CD14-positive monocyte (primary cell): ENCODE data around the gene COA6. TPM values are rescaled to one million over a fixed set of nuclear protein-coding genes. Genes with fewer than 3 reads are reported as not detected.
A peak's percentile ranks its signal among the peaks of the same experiment; 100 is the strongest.

Source experiments
- DNase-seq, 3 donors: peaks; one replicate each; pipeline ENCODE4 v3.0.0-alpha.2; 2011 to 2022
- H2AFZ ChIP-seq: 2 replicates; pipeline ENCODE4 v1.6.0; 2012; ENCODE audit warnings: mild to moderate bottlenecking, low read depth, low read length, inconsistent platforms; ENCODE audit not compliant: insufficient read depth, poor library complexity, severe bottlenecking
- H3K27ac ChIP-seq, 2 donors: 1 replicate in 1 of 2; 2 replicates in 1 of 2; pipeline ENCODE4 v1.5.1; 2012 to 2013; ENCODE audit warnings: low read length in 2 of 2, control low read depth in 1 of 2, inconsistent platforms in 1 of 2, low read depth in 1 of 2, mild to moderate bottlenecking in 1 of 2
- H3K27me3 ChIP-seq, 2 donors: one replicate each; pipeline versions ENCODE4 v1.6.0 to v1.6.1; 2011 to 2013; ENCODE audit warnings: low read length in 2 of 2; ENCODE audit not compliant: control insufficient read depth in 2 of 2, insufficient read depth in 2 of 2
- H3K36me3 ChIP-seq, 2 donors: replicated peaks in 1 of 2; 1 replicate in 1 of 2; 2 replicates in 1 of 2; pipeline versions ENCODE4 v1.5.1 to v1.6.1; 2012 to 2013; ENCODE audit warnings: low read length in 2 of 2, control low read depth in 1 of 2, inconsistent platforms in 1 of 2, mild to moderate bottlenecking in 1 of 2; ENCODE audit not compliant: insufficient read depth in 2 of 2, control insufficient read depth in 1 of 2
- H3K4me1 ChIP-seq, 2 donors: 1 replicate in 1 of 2; 2 replicates in 1 of 2; pipeline versions ENCODE4 v1.5.1 to v1.6.1; 2012 to 2013; ENCODE audit warnings: low read length in 2 of 2, control low read depth in 1 of 2, inconsistent platforms in 1 of 2, mild to moderate bottlenecking in 1 of 2, moderate library complexity in 1 of 2; ENCODE audit not compliant: insufficient read depth in 2 of 2, control insufficient read depth in 1 of 2
- H3K4me2 ChIP-seq: replicated peaks from 2 replicates; pipeline ENCODE3; 2012; ENCODE audit warnings: low read length, moderate library complexity, mild to moderate bottlenecking; ENCODE audit not compliant: poor library complexity, severe bottlenecking; ENCODE audit errors: extremely low read depth
- H3K4me3 ChIP-seq, 3 experiments: fragments of 200-600 bp in 1 of 3; sonication (generic) in 1 of 3; replicated peaks in 1 of 3; 1 replicate in 2 of 3; 2 replicates in 1 of 3; pipeline ENCODE4 v1.5.1; 2011 to 2013; ENCODE audit warnings: low read length in 3 of 3, mild to moderate bottlenecking in 3 of 3, control low read depth in 2 of 3, low read depth in 2 of 3, inconsistent platforms in 1 of 3, moderate library complexity in 1 of 3
- H3K79me2 ChIP-seq: 2 replicates; pipeline ENCODE4 v1.6.0; 2012; ENCODE audit warnings: mild to moderate bottlenecking, control low read depth, inconsistent platforms, low read length, moderate library complexity; ENCODE audit not compliant: insufficient read depth
- H3K9ac ChIP-seq: 2 replicates; pipeline ENCODE4 v1.6.0; 2017; ENCODE audit warnings: low read length, mild to moderate bottlenecking; ENCODE audit not compliant: insufficient read depth, poor library complexity, severe bottlenecking
- H3K9me3 ChIP-seq, 2 donors: replicated peaks in 1 of 2; 1 replicate in 1 of 2; 2 replicates in 1 of 2; pipeline versions ENCODE4 v1.5.1 to v1.6.1; 2012 to 2013; ENCODE audit warnings: low read length in 2 of 2, control low read depth in 1 of 2; ENCODE audit not compliant: control insufficient read depth in 1 of 2, insufficient read depth in 1 of 2
- H4K20me1 ChIP-seq: 2 replicates; pipeline ENCODE4 v1.6.0; 2012; ENCODE audit warnings: mild to moderate bottlenecking, low read length, control low read depth, moderate library complexity; ENCODE audit not compliant: insufficient read depth
- H3K27ac Mint-ChIP-seq, 7 donors: one replicate each; pipeline ENCODE4 v1.8.0; 2020; ENCODE audit warnings: mild to moderate bottlenecking in 7 of 7, mixed read lengths in 7 of 7, moderate library complexity in 6 of 7, inconsistent platforms in 2 of 7
- H3K27me3 Mint-ChIP-seq, 3 donors: one replicate each; pipeline ENCODE4 v1.8.0; 2021 to 2022; ENCODE audit warnings: low read depth in 3 of 3, mild to moderate bottlenecking in 3 of 3, mixed read lengths in 3 of 3, moderate library complexity in 3 of 3, inconsistent platforms in 1 of 3
- H3K36me3 Mint-ChIP-seq, 2 donors: one replicate each; pipeline ENCODE4 v1.8.0; 2020; ENCODE audit warnings: mixed read lengths in 2 of 2, inconsistent platforms in 1 of 2, mild to moderate bottlenecking in 1 of 2
- H3K4me1 Mint-ChIP-seq: one replicate; pipeline ENCODE4 v1.8.0; 2020; ENCODE audit warnings: mild to moderate bottlenecking, mixed read lengths
- H3K4me3 Mint-ChIP-seq, 2 donors: one replicate each; pipeline ENCODE4 v1.8.0; 2020; ENCODE audit warnings: mild to moderate bottlenecking in 2 of 2, mixed read lengths in 2 of 2, moderate library complexity in 1 of 2
- H3K9me3 Mint-ChIP-seq, 7 donors: one replicate each; pipeline ENCODE4 v1.8.0; 2020 to 2022; ENCODE audit warnings: mixed read lengths in 7 of 7, mild to moderate bottlenecking in 6 of 7, moderate library complexity in 6 of 7, inconsistent platforms in 2 of 7
- WGBS: methylation state at CpG from one replicate; pipeline ENCODE4 v1.1.5; 2013; ENCODE audit warnings: missing lambda C conversion rate; ENCODE audit not compliant: insufficient coverage; 5-methylcytosine and 5-hydroxymethylcytosine counted together
- intact Hi-C, 2 donors: fragments of 100-400 bp; cut with micrococcal nuclease; formaldehyde crosslinking; loops; one replicate each; pipeline versions ENCODE4 v1.15.0 to v1.15.1; 2023
- polyA plus RNA-seq, 3 donors: library from polyadenylated mRNA; depleted of rRNA in 1 of 3; unstranded in 2 of 3; stranded (reverse) in 1 of 3; fragments of 300-500 nt in 2 of 3; fragments of >200 nt in 1 of 3; fragmentation: Illumina TruSeq in 2 of 3; gene quantifications; 1 replicate in 2 of 3; 2 replicates in 1 of 3; pipeline ENCODE4 v1.2.3, GENCODE V29; 2012 to 2021
- TF ChIP-seq, protein P1 (sequence below): fragments of 200-600 bp; IDR thresholded peaks from one replicate; pipeline ENCODE4 v1.8.0; 2022; ENCODE audit warnings: antibody characterized with exemption, mild to moderate bottlenecking

The COA6 gene
- polyA plus RNA-seq, 3 donors: 7.2 to 55.5 (median 46.3) TPM

DNA sequence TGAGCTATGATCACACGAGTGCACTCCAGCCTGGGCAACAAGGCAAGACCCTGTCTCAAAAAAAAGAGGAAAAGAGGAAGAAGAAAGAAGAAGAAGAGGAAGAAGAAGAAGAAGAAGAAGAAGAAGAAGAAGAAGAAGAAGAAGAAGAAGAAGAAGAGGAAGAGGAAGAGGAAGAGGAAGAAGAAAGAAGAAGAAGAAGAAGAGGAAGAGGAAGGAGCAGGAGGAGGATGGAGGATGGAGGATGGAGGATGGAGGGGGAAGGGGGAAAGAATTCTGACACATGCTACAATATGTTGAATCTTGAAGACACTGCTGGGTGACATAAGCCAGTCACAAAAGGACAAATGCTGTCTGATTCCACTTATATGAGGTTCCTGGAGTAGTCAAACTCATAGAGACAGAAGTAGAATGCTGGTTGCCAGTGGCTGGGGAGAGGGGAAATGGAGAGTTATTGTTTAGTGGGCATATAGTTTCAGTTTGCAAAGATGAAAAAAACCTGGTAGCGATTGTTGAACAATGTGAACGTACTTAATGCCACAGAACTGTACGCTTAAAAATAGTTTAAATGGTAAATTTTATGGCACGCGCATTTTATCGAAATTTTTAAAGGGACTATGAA lies 47.3 kb upstream of the COA6 start:
- peak overlapping the region; percentile 67 for H3K4me2 ChIP-seq
- H2AFZ ChIP-seq: peak overlapping the region; percentile 48
- intact Hi-C loops: loop anchor here (5.0 to 10.0 kb wide), 4 partner anchors 46 to 279 kb away; partner anchors contain the start of genes COA6 (in 2 of the 2) and TARBP1 (in 1 of the 2)
- Mint-ChIP-seq H3K27ac (peak overlapping the region in 6 of 7 donors; percentile 23 to 84 (median 66)), H3K27me3 (peaks cover 2 to 17% (median 5%) of the 10 kb centered on the region in 3 donors), H3K36me3 (no peaks in the 10 kb centered on the region), H3K4me1 (peaks cover 45% of the 10 kb centered on the region), H3K9me3 (peaks cover 2 to 20% (median 11%) of the 10 kb centered on the region in 7 donors), H3K4me3 (peak overlapping the region; percentile 74)
- no peaks in the 10 kb centered on the region for H3K79me2 ChIP-seq
- no peaks in the 10 kb centered on the region for H3K36me3 ChIP-seq
- peak in 2 of 3 donors; percentile 29 to 31 for DNase-seq
- no peaks in the 10 kb centered on the region for H3K27me3 ChIP-seq
- H3K9ac ChIP-seq: no peak overlapping the region
- H3K9me3 ChIP-seq: no peaks in the 10 kb centered on the region
- H3K4me3 ChIP-seq: peak overlapping the region; percentile 5 to 68 (median 11)
- peaks cover 38 to 41% of the 10 kb centered on the region in 2 donors for H3K4me1 ChIP-seq
- H4K20me1 ChIP-seq: no peaks in the 10 kb centered on the region
- TF ChIP-seq, protein P1, sequence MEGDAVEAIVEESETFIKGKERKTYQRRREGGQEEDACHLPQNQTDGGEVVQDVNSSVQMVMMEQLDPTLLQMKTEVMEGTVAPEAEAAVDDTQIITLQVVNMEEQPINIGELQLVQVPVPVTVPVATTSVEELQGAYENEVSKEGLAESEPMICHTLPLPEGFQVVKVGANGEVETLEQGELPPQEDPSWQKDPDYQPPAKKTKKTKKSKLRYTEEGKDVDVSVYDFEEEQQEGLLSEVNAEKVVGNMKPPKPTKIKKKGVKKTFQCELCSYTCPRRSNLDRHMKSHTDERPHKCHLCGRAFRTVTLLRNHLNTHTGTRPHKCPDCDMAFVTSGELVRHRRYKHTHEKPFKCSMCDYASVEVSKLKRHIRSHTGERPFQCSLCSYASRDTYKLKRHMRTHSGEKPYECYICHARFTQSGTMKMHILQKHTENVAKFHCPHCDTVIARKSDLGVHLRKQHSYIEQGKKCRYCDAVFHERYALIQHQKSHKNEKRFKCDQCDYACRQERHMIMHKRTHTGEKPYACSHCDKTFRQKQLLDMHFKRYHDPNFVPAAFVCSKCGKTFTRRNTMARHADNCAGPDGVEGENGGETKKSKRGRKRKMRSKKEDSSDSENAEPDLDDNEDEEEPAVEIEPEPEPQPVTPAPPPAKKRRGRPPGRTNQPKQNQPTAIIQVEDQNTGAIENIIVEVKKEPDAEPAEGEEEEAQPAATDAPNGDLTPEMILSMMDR: no peak
- WGBS: 25% methylated on average over 2 of the region's 7 CpGs
- H3K27ac ChIP-seq: peak overlapping the region in 1 of 2 donors; percentile 40

DNA sequence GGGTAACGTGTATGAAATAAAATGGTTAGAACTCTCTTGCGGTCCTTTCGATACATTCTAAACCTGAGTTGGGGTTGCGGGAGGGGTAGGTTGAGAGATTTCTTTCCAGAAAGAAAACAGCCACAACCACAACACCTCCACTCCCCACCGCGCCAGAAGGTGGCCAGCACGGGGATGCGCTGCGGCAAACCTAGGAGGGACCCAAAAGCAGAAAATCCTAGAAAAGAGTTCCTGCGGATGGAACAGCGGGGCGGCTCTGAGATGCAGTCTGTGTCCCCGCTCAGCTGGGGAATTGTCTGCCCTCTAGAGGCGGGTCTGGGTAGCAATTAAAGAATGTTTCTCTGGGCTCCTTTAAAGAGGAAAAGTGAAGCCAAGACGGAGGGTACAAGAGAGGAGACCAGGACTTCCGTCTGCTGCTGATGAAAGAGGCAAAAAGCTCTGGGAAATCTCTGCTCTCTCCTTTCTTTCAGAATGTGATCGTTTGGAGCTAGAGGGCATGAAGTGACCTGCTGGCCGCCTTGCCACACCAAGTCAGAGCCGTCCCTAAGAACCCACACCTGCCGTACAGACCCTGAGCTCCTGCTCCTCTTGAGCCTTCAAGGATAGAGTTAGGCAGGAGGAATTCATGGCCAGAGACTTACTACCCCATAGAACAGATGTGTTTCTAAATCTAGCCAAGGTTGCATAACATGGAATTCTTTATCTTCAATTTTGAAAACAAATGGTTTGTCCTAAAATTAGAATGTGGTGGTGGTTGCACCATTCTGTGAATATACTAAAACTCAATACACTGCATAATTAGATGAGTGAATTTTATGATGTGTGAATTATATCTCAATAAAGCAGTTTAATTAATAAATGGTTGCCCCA lies 46.5 kb upstream of the COA6 start:
- Histone ChIP-seq H4K20me1 (no peaks in the 10 kb centered on the region), H3K27ac (peak overlapping the region in 1 of 2 donors; percentile 40), H3K9me3 (no peaks in the 10 kb centered on the region), H2AFZ (peak overlapping the region; percentile 48), H3K79me2 (no peaks in the 10 kb centered on the region), H3K9ac (no peak overlapping the region), H3K4me1 (peaks cover 46 to 48% of the 10 kb centered on the region in 2 donors), H3K4me2 (peak overlapping the region; percentile 67), H3K36me3 (no peaks in the 10 kb centered on the region), H3K4me3 (peak overlapping the region; percentile 5 to 68 (median 11)), H3K27me3 (no peaks in the 10 kb centered on the region)
- DNase-seq: peak in 2 of 3 donors; percentile 55 to 58
- H3K27me3 Mint-ChIP-seq: peaks cover 2 to 13% (median 5%) of the 10 kb centered on the region in 3 donors
- TF ChIP-seq, protein P1: peak; percentile 72
- peaks cover 2 to 21% (median 11%) of the 10 kb centered on the region in 7 donors for H3K9me3 Mint-ChIP-seq
- H3K36me3 Mint-ChIP-seq: no peaks in the 10 kb centered on the region
- peaks cover 52% of the 10 kb centered on the region for H3K4me1 Mint-ChIP-seq
- peak overlapping the region; percentile 74 for H3K4me3 Mint-ChIP-seq
- intact Hi-C loops: loop anchor here (5.0 to 10.0 kb wide), 4 partner anchors 46 to 278 kb away; partner anchors contain the start of genes COA6 (in 2 of the 2) and TARBP1 (in 1 of the 2)
- 2% methylated on average over 10 of the region's 20 CpGs for WGBS
- peak overlapping the region in 6 of 7 donors; percentile 15 to 87 (median 70) for H3K27ac Mint-ChIP-seq
